ENCODE data around the gene EP400. TPM values are rescaled to one million over a fixed set of nuclear protein-coding genes. Genes with fewer than 3 reads are reported as not detected.

Gene EP400
- total RNA-seq, 1 experiment from 2014 or later, result 80.1 TPM

DNA sequence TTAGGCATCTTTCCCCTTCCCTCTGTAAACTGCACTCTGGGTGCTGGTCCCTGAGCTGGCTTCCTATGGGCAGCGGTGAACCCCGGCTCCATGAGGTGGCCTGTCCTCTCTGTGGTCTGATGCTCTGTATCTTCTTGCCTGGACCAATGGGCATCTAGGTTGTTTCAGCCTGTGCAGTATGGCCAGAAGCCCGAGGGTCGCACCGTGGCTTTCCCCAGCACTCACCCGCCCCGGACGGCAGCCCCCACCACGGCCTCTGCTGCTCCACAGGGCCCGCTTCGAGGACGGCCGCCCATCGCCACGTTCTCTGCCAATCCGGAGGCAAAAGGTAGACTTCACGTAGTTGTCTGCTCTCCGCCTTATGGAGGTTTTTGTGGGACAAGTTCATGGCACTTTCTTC, 70.1 kb downstream of the EP400 start:
- Histone ChIP-seq H3K27me3 (replicated peaks; ENCODE audit: insufficient read depth, low read depth, low read length, poor library complexity) (no peaks in the 10 kb centered on the region), H3K4me3 (ENCODE audit: low read depth, low read length, poor library complexity, severe bottlenecking) (no peak overlapping the region), H3K4me1 (ENCODE audit: insufficient read depth, low read length, poor library complexity, severe bottlenecking) (no peaks in the 10 kb centered on the region), H3K27ac (ENCODE audit: low read depth, low read length, poor library complexity, severe bottlenecking) (no peak overlapping the region), H3K36me3 (ENCODE audit: insufficient read depth, low read length, poor library complexity, severe bottlenecking) (peaks cover 88% of the 10 kb centered on the region), H3K9me3 (ENCODE audit: low read depth, low read length, poor library complexity, severe bottlenecking) (no peaks in the 10 kb centered on the region)
- DNase-seq (ENCODE audit: low spot score), result no peak
- ChIA-PET CTCF (no interaction called here), POLR2A (ENCODE audit: low non-redundant PET) (no interaction called here)
- TF ChIP-seq EZH2 (IDR thresholded peaks at IDR 0.05; ENCODE audit: borderline replicate concordance, low read depth, low read length, poor library complexity, severe bottlenecking), result no peak
- TF ChIP-seq, protein P1, sequence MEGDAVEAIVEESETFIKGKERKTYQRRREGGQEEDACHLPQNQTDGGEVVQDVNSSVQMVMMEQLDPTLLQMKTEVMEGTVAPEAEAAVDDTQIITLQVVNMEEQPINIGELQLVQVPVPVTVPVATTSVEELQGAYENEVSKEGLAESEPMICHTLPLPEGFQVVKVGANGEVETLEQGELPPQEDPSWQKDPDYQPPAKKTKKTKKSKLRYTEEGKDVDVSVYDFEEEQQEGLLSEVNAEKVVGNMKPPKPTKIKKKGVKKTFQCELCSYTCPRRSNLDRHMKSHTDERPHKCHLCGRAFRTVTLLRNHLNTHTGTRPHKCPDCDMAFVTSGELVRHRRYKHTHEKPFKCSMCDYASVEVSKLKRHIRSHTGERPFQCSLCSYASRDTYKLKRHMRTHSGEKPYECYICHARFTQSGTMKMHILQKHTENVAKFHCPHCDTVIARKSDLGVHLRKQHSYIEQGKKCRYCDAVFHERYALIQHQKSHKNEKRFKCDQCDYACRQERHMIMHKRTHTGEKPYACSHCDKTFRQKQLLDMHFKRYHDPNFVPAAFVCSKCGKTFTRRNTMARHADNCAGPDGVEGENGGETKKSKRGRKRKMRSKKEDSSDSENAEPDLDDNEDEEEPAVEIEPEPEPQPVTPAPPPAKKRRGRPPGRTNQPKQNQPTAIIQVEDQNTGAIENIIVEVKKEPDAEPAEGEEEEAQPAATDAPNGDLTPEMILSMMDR (conservative IDR thresholded peaks at IDR 0.05; ENCODE audit: low read depth, low read length), result no peak
- no TSS peak for BruUV-seq (replicated peaks)
- intact Hi-C loops (cut with micrococcal nuclease; ENCODE audit: unreplicated experiment), result no loop called here

- Histone ChIP-seq H3K9me3 (ENCODE audit: low read depth, low read length, poor library complexity, severe bottlenecking) (no peaks in the 10 kb centered on the region), H3K36me3 (ENCODE audit: insufficient read depth, low read length, poor library complexity, severe bottlenecking) (peaks cover 88% of the 10 kb centered on the region), H3K4me1 (ENCODE audit: insufficient read depth, low read length, poor library complexity, severe bottlenecking) (no peaks in the 10 kb centered on the region), H3K27me3 (replicated peaks; ENCODE audit: insufficient read depth, low read depth, low read length, poor library complexity) (no peaks in the 10 kb centered on the region), H3K27ac (ENCODE audit: low read depth, low read length, poor library complexity, severe bottlenecking) (no peak overlapping the region), H3K4me3 (ENCODE audit: low read depth, low read length, poor library complexity, severe bottlenecking) (no peak overlapping the region)
- intact Hi-C loops (cut with micrococcal nuclease; ENCODE audit: unreplicated experiment), result no loop called here
- BruUV-seq (replicated peaks), result no TSS peak
- no peak for TF ChIP-seq EZH2 (IDR thresholded peaks at IDR 0.05; ENCODE audit: borderline replicate concordance, low read depth, low read length, poor library complexity, severe bottlenecking)
- TF ChIP-seq, protein P1 (conservative IDR thresholded peaks at IDR 0.05; ENCODE audit: low read depth, low read length), result no peak
- ChIA-PET CTCF (no interaction called here), POLR2A (ENCODE audit: low non-redundant PET) (no interaction called here)
- no peak for DNase-seq (ENCODE audit: low spot score)
These were observed 70.5 kb downstream of the EP400 start for GRCh38 chr12:132020292-132020691.

- H3K4me3 ChIP-seq (ENCODE audit: low read depth, low read length, poor library complexity, severe bottlenecking), result no peak overlapping the region
- peaks cover 96% of the 10 kb centered on the region for H3K36me3 ChIP-seq (ENCODE audit: insufficient read depth, low read length, poor library complexity, severe bottlenecking)
- DNase-seq (ENCODE audit: low spot score), result no peak
- ChIA-PET POLR2A (ENCODE audit: low non-redundant PET) (no interaction called here), CTCF (no interaction called here)
- no peaks in the 10 kb centered on the region for H3K27me3 ChIP-seq (replicated peaks; ENCODE audit: insufficient read depth, low read depth, low read length, poor library complexity)
- intact Hi-C loops (cut with micrococcal nuclease; ENCODE audit: unreplicated experiment), result no loop called here
- H3K27ac ChIP-seq (ENCODE audit: low read depth, low read length, poor library complexity, severe bottlenecking), result no peak overlapping the region
- H3K4me1 ChIP-seq (ENCODE audit: insufficient read depth, low read length, poor library complexity, severe bottlenecking), result no peaks in the 10 kb centered on the region
- no TSS peak for BruUV-seq (replicated peaks)
- TF ChIP-seq, protein P1 (conservative IDR thresholded peaks at IDR 0.05; ENCODE audit: low read depth, low read length), result no peak
- TF ChIP-seq EZH2 (IDR thresholded peaks at IDR 0.05; ENCODE audit: borderline replicate concordance, low read depth, low read length, poor library complexity, severe bottlenecking), result no peak
- H3K9me3 ChIP-seq (ENCODE audit: low read depth, low read length, poor library complexity, severe bottlenecking), result no peaks in the 10 kb centered on the region
These were observed 71.5 kb downstream of the EP400 start for GRCh38 chr12:132021031-132021871.
